HCT116 (cell line): ENCODE data around the gene PREPL. TPM values are rescaled to one million over a fixed set of nuclear protein-coding genes. Genes with fewer than 3 reads are reported as not detected.

Experiments used
- ATAC-seq: fragments of 200-7000 bp; cut with Tn5 transposase; 2 replicates; pipeline ENCODE4 v1.9.1; 2020; ENCODE audit warnings: mild to moderate bottlenecking, moderate library complexity
- BruUV-seq: library from RNA; stranded (reverse); fragments of 400-500 nt; replicated peaks from 2 replicates; lab custom pipeline; 2021; lab: Mats Ljungman, UMichigan
- CTCF ChIA-PET: fragments of 300-600 bp; sonication (Branson Sonifier 250); formaldehyde crosslinking; loops from one replicate; lab custom pipeline; 2021; ENCODE audit warnings: antibody characterized with exemption; lab: Charles Lee
- POLR2A ChIA-PET: fragments of 300-600, 350-600 bp; sonication (Branson Sonifier 250); formaldehyde crosslinking; loops from one replicate; lab custom pipeline; 2021; ENCODE audit warnings: antibody characterized with exemption; lab: Charles Lee
- RAD21 ChIA-PET, 2 experiments: fragments of 300-600 bp; sonication (Branson Sonifier 250); formaldehyde crosslinking; loops; one replicate each; lab custom pipeline; 2023; ENCODE audit warnings: low total read pairs in 2 of 2; ENCODE audit not compliant: uncharacterized antibody in 2 of 2, unreplicated experiment in 2 of 2, low non-redundant PET in 1 of 2; lab: Charles Lee
- DNase-seq: peaks from one replicate; pipeline ENCODE4 v3.0.0-alpha.2; 2010; ENCODE audit warnings: low read depth, low spot score
- H2AFZ ChIP-seq: fragments of 200-600 bp; shearing (Covaris generic), sonication (generic); 2 replicates; pipeline ENCODE4 v1.6.1; 2017; ENCODE audit warnings: low read depth, mixed run types, mixed read lengths, antibody characterized with exemption, low read length; ENCODE audit not compliant: poor library complexity, severe bottlenecking
- H3K27ac ChIP-seq: 2 replicates; pipeline ENCODE4 v1.5.1; 2012; ENCODE audit warnings: low read depth, low read length
- H3K27me3 ChIP-seq: fragments of 200-600 bp; sonication (generic); 2 replicates; pipeline ENCODE4 v1.6.1; 2016; ENCODE audit warnings: mixed run types, low read length, mixed read lengths; ENCODE audit not compliant: insufficient read depth
- H3K36me3 ChIP-seq, 2 experiments: fragments of 200-500 bp in 1 of 2; fragments of 200-600 bp in 1 of 2; sonication (Bioruptor generic) in 1 of 2; sonication (generic) in 1 of 2; 2 replicates each; pipeline versions ENCODE4 v1.5.1 to v1.6.1; 2014 to 2016; ENCODE audit warnings: low read length in 2 of 2, inconsistent platforms in 1 of 2, mixed read lengths in 1 of 2, mixed run types in 1 of 2; ENCODE audit not compliant: insufficient read depth in 2 of 2, control insufficient read depth in 1 of 2
- H3K4me1 ChIP-seq, 2 experiments: fragments of 200-600 bp in 1 of 2; sonication (generic) in 1 of 2; 2 replicates each; pipeline versions ENCODE4 v1.5.1 to v1.6.1; 2012 to 2017; ENCODE audit warnings: low read length in 2 of 2, inconsistent platforms in 1 of 2, mild to moderate bottlenecking in 1 of 2, mixed read lengths in 1 of 2, mixed run types in 1 of 2, moderate library complexity in 1 of 2; ENCODE audit not compliant: insufficient read depth in 2 of 2, control insufficient read depth in 1 of 2
- H3K4me2 ChIP-seq: fragments of 200-600 bp; sonication (generic); 2 replicates; pipeline ENCODE4 v1.6.1; 2017; ENCODE audit warnings: mixed run types, low read length, mixed read lengths
- H3K4me3 ChIP-seq, 2 experiments: fragments of 200-600 bp in 1 of 2; sonication (generic) in 1 of 2; replicated peaks in 1 of 2; 2 replicates each; pipeline ENCODE4 v1.5.1; 2011 to 2016; ENCODE audit warnings: low read length in 2 of 2, control low read depth in 1 of 2, low read depth in 1 of 2, mild to moderate bottlenecking in 1 of 2, mixed read lengths in 1 of 2, mixed run types in 1 of 2
- H3K79me2 ChIP-seq: fragments of 200-600 bp; sonication (generic); 2 replicates; pipeline ENCODE4 v1.6.1; 2017; ENCODE audit warnings: mild to moderate bottlenecking, mixed run types, low read length, moderate library complexity, mixed read lengths; ENCODE audit not compliant: insufficient read depth
- H3K9ac ChIP-seq: fragments of 200-600 bp; sonication (generic); 2 replicates; pipeline ENCODE4 v1.6.1; 2016; ENCODE audit warnings: low read length, mixed read lengths
- H3K9me2 ChIP-seq: fragments of 200-600 bp; sonication (generic), shearing (Covaris generic); 2 replicates; pipeline ENCODE4 v1.6.1; 2017; ENCODE audit warnings: mixed run types, mild to moderate bottlenecking, moderate library complexity; ENCODE audit not compliant: insufficient read depth
- H3K9me3 ChIP-seq, 2 experiments: fragments of 200-500 bp in 1 of 2; fragments of 200-600 bp in 1 of 2; sonication (Bioruptor generic) in 1 of 2; sonication (generic) in 1 of 2; 2 replicates each; pipeline ENCODE4 v1.6.1; 2014 to 2017; ENCODE audit warnings: low read length in 2 of 2, mixed read lengths in 2 of 2, inconsistent platforms in 1 of 2, low read depth in 1 of 2, mild to moderate bottlenecking in 1 of 2, mixed run types in 1 of 2, moderate library complexity in 1 of 2; ENCODE audit not compliant: control insufficient read depth in 1 of 2, insufficient read depth in 1 of 2
- H4K20me1 ChIP-seq: fragments of 200-600 bp; sonication (generic), shearing (Covaris generic); 2 replicates; pipeline ENCODE4 v1.6.1; 2017; ENCODE audit warnings: mixed run types, mild to moderate bottlenecking, moderate library complexity; ENCODE audit not compliant: insufficient read depth
- CBX3 ChIP-seq: IDR thresholded peaks from 2 replicates; pipeline ENCODE4 v1.6.1; 2012; ENCODE audit warnings: low read depth
- CEBPB ChIP-seq: IDR thresholded peaks from 2 replicates; pipeline ENCODE4 v1.6.1; 2012; ENCODE audit warnings: low read depth
- EZH2 ChIP-seq: fragments of 200-600 bp; sonication (generic); IDR thresholded peaks from 2 replicates; pipeline ENCODE4 v1.6.1; 2017; ENCODE audit warnings: antibody characterized with exemption, mixed run types
- POLR2A ChIP-seq: IDR thresholded peaks from 2 replicates; pipeline ENCODE4 v1.7.0; 2011; ENCODE audit warnings: borderline replicate concordance; ENCODE audit not compliant: insufficient read depth, insufficient read length; ENCODE audit errors: extremely low read depth
- POLR2AphosphoS5 ChIP-seq: IDR thresholded peaks from 2 replicates; pipeline ENCODE4 v1.6.1; 2011; ENCODE audit warnings: mild to moderate bottlenecking, low read depth, low read length, moderate library complexity
- RAD21 ChIP-seq: IDR thresholded peaks from 2 replicates; pipeline ENCODE4 v1.6.1; 2012; ENCODE audit warnings: low read depth, mild to moderate bottlenecking
- SIN3A ChIP-seq: IDR thresholded peaks from 2 replicates; pipeline ENCODE4 v1.6.1; 2012; ENCODE audit warnings: low read depth
- SP1 ChIP-seq: IDR thresholded peaks from 2 replicates; pipeline ENCODE4 v1.6.1; 2012; ENCODE audit warnings: low read depth
- SRF ChIP-seq: IDR thresholded peaks from 2 replicates; pipeline ENCODE4 v1.6.1; 2012; ENCODE audit warnings: low read depth
- TCF7L2 ChIP-seq: IDR thresholded peaks from 2 replicates; pipeline ENCODE4 v1.7.0; 2011; ENCODE audit warnings: borderline replicate concordance, inconsistent platforms; ENCODE audit not compliant: insufficient read depth, insufficient read length; ENCODE audit errors: extremely low read depth
- YY1 ChIP-seq: IDR thresholded peaks from 2 replicates; pipeline ENCODE4 v1.6.1; 2011; ENCODE audit warnings: low read length, low read depth, moderate library complexity, mild to moderate bottlenecking; ENCODE audit not compliant: insufficient replicate concordance; ENCODE audit errors: extremely low read depth
- ZNF274 ChIP-seq: fragments of 200-500 bp; sonication (Bioruptor generic); IDR thresholded peaks from 2 replicates; pipeline ENCODE4 v1.6.1; 2014; ENCODE audit warnings: mild to moderate bottlenecking, low read depth, low read length, inconsistent platforms
- intact Hi-C: fragments of 100-400 bp; cut with micrococcal nuclease; formaldehyde crosslinking; loops from 2 replicates; pipeline ENCODE4 v1.10.0; 2022
- total RNA-seq: library from RNA; stranded (reverse); gene quantifications from one replicate; pipeline ENCODE4 v1.2.1, GENCODE V29; 2021; ENCODE audit not compliant: unreplicated experiment
- TF ChIP-seq, protein P1 (sequence below): IDR thresholded peaks from 2 replicates; pipeline ENCODE4 v1.6.1; 2011; ENCODE audit warnings: mild to moderate bottlenecking, low read length, moderate library complexity; ENCODE audit not compliant: insufficient replicate concordance; ENCODE audit errors: extremely low read depth
- TF ChIP-seq, protein P2 (sequence below), 3 experiments: fragments of 200-600 bp in 1 of 3; sonication (generic) in 1 of 3; IDR thresholded peaks in 2 of 3; conservative IDR thresholded peaks in 1 of 3; 2 replicates each; pipeline ENCODE4 v1.5.1; 2012 to 2017; ENCODE audit warnings: low read depth in 2 of 3, low read length in 2 of 3, antibody characterized with exemption in 1 of 3, borderline replicate concordance in 1 of 3, control low read depth in 1 of 3, mild to moderate bottlenecking in 1 of 3, mixed read lengths in 1 of 3, mixed run types in 1 of 3, moderate library complexity in 1 of 3; ENCODE audit not compliant: insufficient read depth in 1 of 3
- TF ChIP-seq, protein P3 (sequence below): IDR thresholded peaks from 2 replicates; pipeline ENCODE4 v1.6.1; 2012
- TF ChIP-seq, protein P4 (sequence below): IDR thresholded peaks from 2 replicates; pipeline ENCODE4 v1.6.1; 2012; ENCODE audit warnings: low read depth
- TF ChIP-seq, protein P5 (sequence below): IDR thresholded peaks from 2 replicates; pipeline ENCODE4 v1.6.1; 2012

Gene PREPL
- total RNA-seq, 1 experiment from 2014 or later, result 31.1 TPM

DNA sequence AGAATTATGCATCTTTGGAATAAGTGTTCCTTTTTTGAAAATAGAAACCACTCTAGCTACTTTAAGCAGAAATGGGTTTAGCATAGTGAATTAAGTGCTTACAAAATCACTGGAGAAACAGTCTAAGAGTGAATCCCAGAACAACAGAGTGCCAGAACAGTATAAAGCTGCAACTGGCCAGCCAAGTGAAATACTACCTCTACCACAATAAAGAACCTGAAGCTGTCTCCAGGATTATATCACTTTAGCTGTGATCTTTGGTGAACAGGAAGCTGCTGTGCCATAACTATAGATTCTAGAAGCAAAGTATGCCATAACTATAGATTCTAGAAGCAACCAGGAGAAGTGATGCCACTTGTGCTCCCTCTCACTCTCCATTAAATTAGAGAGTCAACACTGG is 8.1 kb upstream of the PREPL start:
- Histone ChIP-seq H3K4me1 (no peaks in the 10 kb centered on the region), H3K79me2 (peaks cover 17% of the 10 kb centered on the region), H3K27me3 (no peaks in the 10 kb centered on the region), H3K36me3 (no peaks in the 10 kb centered on the region), H3K4me3 (no peak overlapping the region), H2AFZ (no peak overlapping the region), H3K27ac (no peak overlapping the region), H4K20me1 (no peaks in the 10 kb centered on the region), H3K9ac (no peak overlapping the region), H3K9me2 (no peaks in the 10 kb centered on the region), H3K4me2 (no peak overlapping the region), H3K9me3 (no peaks in the 10 kb centered on the region)
- DNase-seq (no peak), ATAC-seq (no peak)
- no peak for TF ChIP-seq POLR2A
- TF ChIP-seq SP1, result no peak
- TF ChIP-seq POLR2AphosphoS5, result no peak
- TF ChIP-seq, protein P1, sequence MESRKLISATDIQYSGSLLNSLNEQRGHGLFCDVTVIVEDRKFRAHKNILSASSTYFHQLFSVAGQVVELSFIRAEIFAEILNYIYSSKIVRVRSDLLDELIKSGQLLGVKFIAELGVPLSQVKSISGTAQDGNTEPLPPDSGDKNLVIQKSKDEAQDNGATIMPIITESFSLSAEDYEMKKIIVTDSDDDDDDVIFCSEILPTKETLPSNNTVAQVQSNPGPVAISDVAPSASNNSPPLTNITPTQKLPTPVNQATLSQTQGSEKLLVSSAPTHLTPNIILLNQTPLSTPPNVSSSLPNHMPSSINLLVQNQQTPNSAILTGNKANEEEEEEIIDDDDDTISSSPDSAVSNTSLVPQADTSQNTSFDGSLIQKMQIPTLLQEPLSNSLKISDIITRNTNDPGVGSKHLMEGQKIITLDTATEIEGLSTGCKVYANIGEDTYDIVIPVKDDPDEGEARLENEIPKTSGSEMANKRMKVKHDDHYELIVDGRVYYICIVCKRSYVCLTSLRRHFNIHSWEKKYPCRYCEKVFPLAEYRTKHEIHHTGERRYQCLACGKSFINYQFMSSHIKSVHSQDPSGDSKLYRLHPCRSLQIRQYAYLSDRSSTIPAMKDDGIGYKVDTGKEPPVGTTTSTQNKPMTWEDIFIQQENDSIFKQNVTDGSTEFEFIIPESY, result no peak
- TF ChIP-seq YY1, result no peak
- TF ChIP-seq, protein P2, sequence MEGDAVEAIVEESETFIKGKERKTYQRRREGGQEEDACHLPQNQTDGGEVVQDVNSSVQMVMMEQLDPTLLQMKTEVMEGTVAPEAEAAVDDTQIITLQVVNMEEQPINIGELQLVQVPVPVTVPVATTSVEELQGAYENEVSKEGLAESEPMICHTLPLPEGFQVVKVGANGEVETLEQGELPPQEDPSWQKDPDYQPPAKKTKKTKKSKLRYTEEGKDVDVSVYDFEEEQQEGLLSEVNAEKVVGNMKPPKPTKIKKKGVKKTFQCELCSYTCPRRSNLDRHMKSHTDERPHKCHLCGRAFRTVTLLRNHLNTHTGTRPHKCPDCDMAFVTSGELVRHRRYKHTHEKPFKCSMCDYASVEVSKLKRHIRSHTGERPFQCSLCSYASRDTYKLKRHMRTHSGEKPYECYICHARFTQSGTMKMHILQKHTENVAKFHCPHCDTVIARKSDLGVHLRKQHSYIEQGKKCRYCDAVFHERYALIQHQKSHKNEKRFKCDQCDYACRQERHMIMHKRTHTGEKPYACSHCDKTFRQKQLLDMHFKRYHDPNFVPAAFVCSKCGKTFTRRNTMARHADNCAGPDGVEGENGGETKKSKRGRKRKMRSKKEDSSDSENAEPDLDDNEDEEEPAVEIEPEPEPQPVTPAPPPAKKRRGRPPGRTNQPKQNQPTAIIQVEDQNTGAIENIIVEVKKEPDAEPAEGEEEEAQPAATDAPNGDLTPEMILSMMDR (IDR thresholded peaks at IDR 0.05 in 2 of 3, conservative IDR thresholded peaks at IDR 0.05 in 1 of 3; ENCODE audit: borderline replicate concordance in 1 of 3, insufficient read depth in 1 of 3, low read depth in 2 of 3, low read length in 2 of 3), result no peak
- no peak for TF ChIP-seq RAD21
- no peak for TF ChIP-seq ZNF274
- TF ChIP-seq, protein P3, sequence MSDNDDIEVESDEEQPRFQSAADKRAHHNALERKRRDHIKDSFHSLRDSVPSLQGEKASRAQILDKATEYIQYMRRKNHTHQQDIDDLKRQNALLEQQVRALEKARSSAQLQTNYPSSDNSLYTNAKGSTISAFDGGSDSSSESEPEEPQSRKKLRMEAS, result no peak
- TF ChIP-seq, protein P4, sequence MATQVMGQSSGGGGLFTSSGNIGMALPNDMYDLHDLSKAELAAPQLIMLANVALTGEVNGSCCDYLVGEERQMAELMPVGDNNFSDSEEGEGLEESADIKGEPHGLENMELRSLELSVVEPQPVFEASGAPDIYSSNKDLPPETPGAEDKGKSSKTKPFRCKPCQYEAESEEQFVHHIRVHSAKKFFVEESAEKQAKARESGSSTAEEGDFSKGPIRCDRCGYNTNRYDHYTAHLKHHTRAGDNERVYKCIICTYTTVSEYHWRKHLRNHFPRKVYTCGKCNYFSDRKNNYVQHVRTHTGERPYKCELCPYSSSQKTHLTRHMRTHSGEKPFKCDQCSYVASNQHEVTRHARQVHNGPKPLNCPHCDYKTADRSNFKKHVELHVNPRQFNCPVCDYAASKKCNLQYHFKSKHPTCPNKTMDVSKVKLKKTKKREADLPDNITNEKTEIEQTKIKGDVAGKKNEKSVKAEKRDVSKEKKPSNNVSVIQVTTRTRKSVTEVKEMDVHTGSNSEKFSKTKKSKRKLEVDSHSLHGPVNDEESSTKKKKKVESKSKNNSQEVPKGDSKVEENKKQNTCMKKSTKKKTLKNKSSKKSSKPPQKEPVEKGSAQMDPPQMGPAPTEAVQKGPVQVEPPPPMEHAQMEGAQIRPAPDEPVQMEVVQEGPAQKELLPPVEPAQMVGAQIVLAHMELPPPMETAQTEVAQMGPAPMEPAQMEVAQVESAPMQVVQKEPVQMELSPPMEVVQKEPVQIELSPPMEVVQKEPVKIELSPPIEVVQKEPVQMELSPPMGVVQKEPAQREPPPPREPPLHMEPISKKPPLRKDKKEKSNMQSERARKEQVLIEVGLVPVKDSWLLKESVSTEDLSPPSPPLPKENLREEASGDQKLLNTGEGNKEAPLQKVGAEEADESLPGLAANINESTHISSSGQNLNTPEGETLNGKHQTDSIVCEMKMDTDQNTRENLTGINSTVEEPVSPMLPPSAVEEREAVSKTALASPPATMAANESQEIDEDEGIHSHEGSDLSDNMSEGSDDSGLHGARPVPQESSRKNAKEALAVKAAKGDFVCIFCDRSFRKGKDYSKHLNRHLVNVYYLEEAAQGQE, result no peak
- TF ChIP-seq, protein P5, sequence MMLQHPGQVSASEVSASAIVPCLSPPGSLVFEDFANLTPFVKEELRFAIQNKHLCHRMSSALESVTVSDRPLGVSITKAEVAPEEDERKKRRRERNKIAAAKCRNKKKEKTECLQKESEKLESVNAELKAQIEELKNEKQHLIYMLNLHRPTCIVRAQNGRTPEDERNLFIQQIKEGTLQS, result no peak
- no peak for TF ChIP-seq SRF
- no peak for TF ChIP-seq EZH2
- no peak for TF ChIP-seq TCF7L2
- TF ChIP-seq CEBPB, result no peak
- TF ChIP-seq SIN3A, result no peak
- TF ChIP-seq CBX3, result no peak
- intact Hi-C loops, result no loop called here
- no TSS peak for BruUV-seq
- CTCF ChIA-PET, result no interaction called here
- POLR2A ChIA-PET, result interaction anchor here (1.5 kb wide), 1 partner anchor 8 kb away, joined by 8 read pairs; the partner anchor contains the start of genes CAMKMT and PREPL
- RAD21 ChIA-PET, result no interaction called here
